ENCODE results near the gene PIK3CA.

The PIK3CA gene

DNA sequence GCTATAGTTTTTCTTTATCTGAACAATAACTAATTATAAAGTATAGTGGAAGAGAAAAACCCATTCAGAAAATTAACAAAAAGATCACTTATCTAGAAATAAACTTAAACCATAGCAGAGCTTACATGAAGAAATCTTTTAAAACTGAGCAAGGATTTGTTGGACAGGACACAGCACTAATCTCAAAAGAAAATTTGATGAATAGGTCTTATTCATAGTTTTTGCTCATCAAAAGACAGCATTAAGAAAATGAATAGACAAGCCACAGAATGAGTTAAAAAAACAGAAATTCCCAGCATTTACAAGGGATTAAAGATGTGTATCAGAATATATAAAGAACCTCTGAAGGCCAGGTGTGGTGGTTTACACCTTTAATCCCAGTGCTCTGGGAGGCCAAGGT lies 29.5 kb downstream of the PIK3CA start:
- TF ChIP-seq, protein P1, sequence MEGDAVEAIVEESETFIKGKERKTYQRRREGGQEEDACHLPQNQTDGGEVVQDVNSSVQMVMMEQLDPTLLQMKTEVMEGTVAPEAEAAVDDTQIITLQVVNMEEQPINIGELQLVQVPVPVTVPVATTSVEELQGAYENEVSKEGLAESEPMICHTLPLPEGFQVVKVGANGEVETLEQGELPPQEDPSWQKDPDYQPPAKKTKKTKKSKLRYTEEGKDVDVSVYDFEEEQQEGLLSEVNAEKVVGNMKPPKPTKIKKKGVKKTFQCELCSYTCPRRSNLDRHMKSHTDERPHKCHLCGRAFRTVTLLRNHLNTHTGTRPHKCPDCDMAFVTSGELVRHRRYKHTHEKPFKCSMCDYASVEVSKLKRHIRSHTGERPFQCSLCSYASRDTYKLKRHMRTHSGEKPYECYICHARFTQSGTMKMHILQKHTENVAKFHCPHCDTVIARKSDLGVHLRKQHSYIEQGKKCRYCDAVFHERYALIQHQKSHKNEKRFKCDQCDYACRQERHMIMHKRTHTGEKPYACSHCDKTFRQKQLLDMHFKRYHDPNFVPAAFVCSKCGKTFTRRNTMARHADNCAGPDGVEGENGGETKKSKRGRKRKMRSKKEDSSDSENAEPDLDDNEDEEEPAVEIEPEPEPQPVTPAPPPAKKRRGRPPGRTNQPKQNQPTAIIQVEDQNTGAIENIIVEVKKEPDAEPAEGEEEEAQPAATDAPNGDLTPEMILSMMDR (IDR thresholded peaks at IDR 0.05; ENCODE audit: extremely low read depth, insufficient read depth, missing control alignments), result no peak
- no peak for DNase-seq (ENCODE audit: low spot score)
- in situ Hi-C loops (cut with MboI; ENCODE audit: low pct_unique_long_range_greater_than_20kb, low sequenced_read_pairs, unreplicated experiment), result no loop called here

DNA sequence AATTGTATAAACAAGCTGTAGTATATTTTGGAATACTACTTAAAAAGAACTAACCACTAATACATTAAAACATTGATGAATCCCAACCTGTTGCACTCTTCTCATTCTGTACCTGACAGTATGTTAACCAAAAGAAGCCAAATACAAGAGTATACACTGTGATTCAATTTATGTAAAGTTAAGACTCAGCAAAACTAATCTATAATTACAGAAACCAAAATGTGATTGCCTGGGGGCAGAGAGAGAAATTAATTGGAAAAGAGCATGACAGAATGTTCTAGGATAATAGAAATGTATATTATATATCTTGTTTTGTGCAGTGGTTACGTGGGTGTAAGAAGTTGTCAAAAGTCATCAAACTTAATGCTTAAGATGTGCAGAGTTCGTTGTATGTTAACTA lies 31.1 kb downstream of the PIK3CA start:
- no peak for DNase-seq (ENCODE audit: low spot score)
- in situ Hi-C loops (cut with MboI; ENCODE audit: low pct_unique_long_range_greater_than_20kb, low sequenced_read_pairs, unreplicated experiment), result no loop called here
- TF ChIP-seq, protein P1 (IDR thresholded peaks at IDR 0.05; ENCODE audit: extremely low read depth, insufficient read depth, missing control alignments), result no peak

DNA sequence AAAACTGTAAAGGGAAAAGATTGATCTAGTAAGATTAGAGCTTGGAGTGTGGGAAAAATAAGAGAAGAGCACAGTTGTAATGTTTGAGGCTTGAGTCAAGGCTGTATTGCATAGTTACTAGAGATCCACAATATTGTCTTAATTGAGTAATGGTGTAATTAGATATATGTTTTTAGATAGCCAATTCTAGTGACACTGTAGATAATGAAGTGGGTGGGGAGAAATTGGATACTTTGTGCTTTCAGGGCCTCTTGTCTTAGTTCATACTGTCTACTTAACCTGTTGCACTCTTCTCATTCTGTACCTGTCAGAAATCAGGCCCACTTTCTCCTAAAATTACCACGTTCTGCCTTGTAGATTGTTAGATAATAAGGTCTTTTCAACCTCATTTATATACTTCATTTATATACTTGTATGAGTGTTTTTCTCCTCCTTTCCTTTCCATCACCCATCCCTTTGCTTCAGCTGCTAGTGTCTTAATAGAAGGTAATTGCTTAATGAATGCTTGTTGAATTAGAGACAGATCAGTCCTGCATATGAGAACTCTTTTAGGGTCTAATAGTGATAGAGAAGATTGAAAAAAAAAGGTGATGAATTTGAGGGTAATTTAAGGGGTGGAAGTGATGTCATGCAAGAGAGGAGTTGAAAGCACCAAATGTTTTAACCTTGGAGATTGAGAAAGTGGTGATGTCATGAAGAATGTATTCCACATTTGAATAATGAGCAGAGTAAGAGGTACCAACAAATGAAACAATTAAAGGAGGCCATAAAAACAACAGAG lies 32.0 kb downstream of the PIK3CA start:
- TF ChIP-seq, protein P1 (IDR thresholded peaks at IDR 0.05; ENCODE audit: extremely low read depth, insufficient read depth, missing control alignments), result no peak
- in situ Hi-C loops (cut with MboI; ENCODE audit: low pct_unique_long_range_greater_than_20kb, low sequenced_read_pairs, unreplicated experiment), result no loop called here

DNA sequence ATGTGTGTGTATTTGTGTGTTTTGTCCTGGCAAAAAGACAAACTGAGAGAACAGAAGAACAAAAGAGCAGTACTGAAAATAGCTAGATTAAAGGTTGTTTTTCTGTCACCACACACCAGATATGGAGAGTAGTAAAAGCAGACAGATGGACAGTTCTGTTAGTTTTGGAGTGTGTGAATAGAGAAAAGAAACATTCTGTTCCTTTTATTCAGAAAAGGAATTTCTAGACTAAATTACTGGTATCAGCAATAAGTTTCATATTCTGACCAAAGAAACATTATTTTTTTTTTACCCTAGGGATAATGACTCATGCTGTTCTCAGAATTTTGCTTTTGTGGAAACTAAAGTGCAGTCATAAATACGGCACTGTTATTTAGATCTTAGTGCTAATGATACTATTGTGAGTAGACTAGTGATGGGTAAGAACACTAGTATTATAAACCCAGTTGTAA lies 32.9 kb downstream of the PIK3CA start:
- DNase-seq (ENCODE audit: low spot score), result peak; percentile 26
- TF ChIP-seq, protein P1 (IDR thresholded peaks at IDR 0.05; ENCODE audit: extremely low read depth, insufficient read depth, missing control alignments), result no peak
- in situ Hi-C loops (cut with MboI; ENCODE audit: low pct_unique_long_range_greater_than_20kb, low sequenced_read_pairs, unreplicated experiment), result no loop called here

More for the DNA sequence above, 32.0 kb downstream of the PIK3CA start:
- DNase-seq (ENCODE audit: low spot score), result peak; percentile 33

DNA sequence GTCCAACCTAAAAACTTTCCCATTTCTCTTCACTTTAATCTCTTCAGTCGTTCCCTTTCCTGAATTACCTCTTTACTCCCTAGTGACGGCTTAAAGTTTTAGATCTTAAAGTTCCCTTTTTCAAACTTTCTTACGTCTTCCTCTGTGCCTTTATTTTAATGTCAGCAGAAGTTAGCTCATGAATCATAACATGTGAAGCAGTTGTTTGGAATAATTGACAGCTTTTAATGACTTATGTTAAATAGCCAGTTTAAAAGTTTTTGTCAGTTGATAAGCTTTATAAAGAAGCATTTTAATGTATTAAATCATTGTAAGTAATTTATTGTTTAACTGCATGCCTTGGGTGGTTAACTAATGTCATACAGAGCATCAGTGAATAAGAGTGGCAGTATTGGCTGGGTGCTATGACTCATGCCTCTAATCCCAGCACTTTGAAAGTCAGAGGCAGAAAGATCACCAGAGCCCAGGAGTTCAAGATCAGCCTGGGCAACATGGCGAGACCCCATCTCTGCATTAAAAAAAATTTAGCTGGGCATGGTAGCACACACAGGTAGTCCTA lies 33.9 kb downstream of the PIK3CA start:
- TF ChIP-seq, protein P1 (IDR thresholded peaks at IDR 0.05; ENCODE audit: extremely low read depth, insufficient read depth, missing control alignments), result no peak
- in situ Hi-C loops (cut with MboI; ENCODE audit: low pct_unique_long_range_greater_than_20kb, low sequenced_read_pairs, unreplicated experiment), result no loop called here
- DNase-seq (ENCODE audit: low spot score), result no peak

DNA sequence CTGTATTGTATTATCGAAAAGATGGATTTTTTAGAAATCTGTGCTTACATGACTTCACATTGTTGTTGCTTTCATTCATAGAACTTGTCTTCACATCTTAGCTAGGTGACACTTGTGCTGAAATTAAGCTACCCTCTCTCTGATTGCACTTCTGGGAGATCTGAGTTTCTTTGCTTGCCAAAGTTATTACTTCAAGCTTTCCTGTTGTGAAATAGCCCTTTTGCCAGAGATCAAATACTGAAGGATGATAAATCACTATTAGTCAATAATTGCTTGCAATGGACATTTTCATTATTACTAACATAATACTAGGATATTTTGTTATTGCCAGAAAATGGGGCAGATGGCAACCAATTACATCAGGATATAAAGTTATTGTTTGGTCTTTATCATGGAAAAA lies 34.7 kb downstream of the PIK3CA start:
- in situ Hi-C loops (cut with MboI; ENCODE audit: low pct_unique_long_range_greater_than_20kb, low sequenced_read_pairs, unreplicated experiment), result no loop called here
- DNase-seq (ENCODE audit: low spot score), result no peak
- TF ChIP-seq, protein P1 (IDR thresholded peaks at IDR 0.05; ENCODE audit: extremely low read depth, insufficient read depth, missing control alignments), result no peak
